ENCODE results near the gene SLC25A23. TPM values are rescaled to one million over a fixed set of nuclear protein-coding genes. Genes with fewer than 3 reads are reported as not detected.

The SLC25A23 gene
- total and polyA plus RNA-seq, 3 experiments from 2014 or later = 14.5 to 19.9 (median 14.8) TPM

- peaks cover 2 to 38% (median 5%) of the 10 kb centered on the region in 3 donors for H3K36me3 Mint-ChIP-seq
- Histone ChIP-seq H3K4me1 (ENCODE audit: insufficient read depth, low read length) (peaks cover 24% of the 10 kb centered on the region), H3K27ac (ENCODE audit: low read depth, low read length) (peak within 1 kb of the TSS; percentile 100), H3K9me3 (ENCODE audit: low read length) (no peaks in the 10 kb centered on the region), H3K36me3 (ENCODE audit: insufficient read depth, low read length) (peaks cover 14% of the 10 kb centered on the region), H3K4me3 (ENCODE audit: low read length) (peak within 1 kb of the TSS; percentile 84), H3K27me3 (ENCODE audit: insufficient read depth, low read length, poor library complexity, severe bottlenecking) (no peaks in the 10 kb centered on the region)
- H3K27me3 Mint-ChIP-seq = peaks cover 0 to 5% of the 10 kb centered on the region in 2 donors
- H3K4me1 Mint-ChIP-seq = peaks cover 23 to 29% (median 26%) of the 10 kb centered on the region in 3 donors
- H3K9me3 Mint-ChIP-seq = no peaks in the 10 kb centered on the region
- H3K27ac Mint-ChIP-seq = peak within 1 kb of the TSS; percentile 97 to 100 (median 99)
- POLR2A ChIA-PET = interaction anchor here (1.0 to 2.5 kb wide), 4 partner anchors 20 to 110 kb away, joined by 3 to 13 read pairs (median 4); partner anchors contain the start of genes ALKBH7, CLPP and KHSRP
- peak; percentile 92 to 99 (median 95) for DNase-seq
- peak within 1 kb of the TSS; percentile 93 to 98 (median 96) for H3K4me3 Mint-ChIP-seq
- CTCF ChIA-PET = interaction anchor here (0.8 to 1.8 kb wide), 3 partner anchors 17 to 175 kb away, joined by 3 to 5 read pairs (median 4); partner anchors contain the start of gene KHSRP
These were observed 66.3 kb downstream of the SLC25A23 start, which contains the start of gene GTF2F1 for GRCh38 chr19:6393074-6393982. Gene GTF2F1, minus strand, starts transcription at chr19:6393164. Its CDS starts 169 bp downstream, at chr19:6392995.

GRCh38 chr19:6392221-6393073 lies 67.1 kb downstream of the SLC25A23 start:
- POLR2A ChIA-PET = interaction anchor here (0.6 to 2.5 kb wide), 5 partner anchors 19 to 124 kb away, joined by 3 to 13 read pairs (median 4); partner anchors contain the start of genes ALKBH7, CLPP and KHSRP
- peaks cover 22% of the 10 kb centered on the region for H3K36me3 ChIP-seq (ENCODE audit: insufficient read depth, low read length)
- H3K4me1 ChIP-seq (ENCODE audit: insufficient read depth, low read length) = peaks cover 24% of the 10 kb centered on the region
- H3K36me3 Mint-ChIP-seq = peaks cover 4 to 46% (median 5%) of the 10 kb centered on the region in 3 donors
- H3K27ac Mint-ChIP-seq = peak overlapping the region; percentile 97 to 100 (median 99)
- CTCF ChIA-PET = interaction anchor here (1.5 to 1.8 kb wide), 2 partner anchors 16 to 33 kb away, joined by 4 to 5 read pairs; partner anchors contain the start of gene KHSRP
- H3K9me3 Mint-ChIP-seq = no peaks in the 10 kb centered on the region
- DNase-seq = peak in 1 of 5 donors; percentile 12
- peak overlapping the region; percentile 84 for H3K4me3 ChIP-seq (ENCODE audit: low read length)
- peaks cover 25 to 31% (median 26%) of the 10 kb centered on the region in 3 donors for H3K4me1 Mint-ChIP-seq
- peak overlapping the region; percentile 100 for H3K27ac ChIP-seq (ENCODE audit: low read depth, low read length)
- no peaks in the 10 kb centered on the region for H3K27me3 ChIP-seq (ENCODE audit: insufficient read depth, low read length, poor library complexity, severe bottlenecking)
- no peaks in the 10 kb centered on the region for H3K9me3 ChIP-seq (ENCODE audit: low read length)
- H3K4me3 Mint-ChIP-seq = peak overlapping the region; percentile 93 to 98 (median 96)
- H3K27me3 Mint-ChIP-seq = peaks cover 0 to 5% of the 10 kb centered on the region in 2 donors

Other genes with a start within 250 kb of the SLC25A23 start
- gene MLLT1, start 179.8 kb downstream of the SLC25A23 start, total RNA-seq = 10 to 100 TPM; 63.9 to 64.2 TPM
- 2.5 TPM for gene MLLT1, start 179.8 kb downstream of the SLC25A23 start, polyA plus RNA-seq
- not detected for gene ACER1, start 126.2 kb downstream of the SLC25A23 start, total RNA-seq
- gene ACER1, start 126.2 kb downstream of the SLC25A23 start, polyA plus RNA-seq = 2.4 TPM
- gene CLPP, start 98.3 kb downstream of the SLC25A23 start, total RNA-seq = 100 to 1,000 TPM; 197 to 201 TPM
- 175 TPM for gene CLPP, start 98.3 kb downstream of the SLC25A23 start, polyA plus RNA-seq
- gene ALKBH7, start 87.0 kb downstream of the SLC25A23 start, total RNA-seq = 10 to 100 TPM; 25.5 to 34.3 TPM
- gene ALKBH7, start 87.0 kb downstream of the SLC25A23 start, polyA plus RNA-seq = 82.2 TPM
- gene PSPN, start 83.9 kb downstream of the SLC25A23 start, total RNA-seq = 1 to 10 TPM; 1.6 to 1.8 TPM
- 0.76 TPM for gene PSPN, start 83.9 kb downstream of the SLC25A23 start, polyA plus RNA-seq
- 10 to 100 TPM; 63.3 to 66.2 TPM for gene GTF2F1, start 66.6 kb downstream of the SLC25A23 start, total RNA-seq
- 25.2 TPM for gene GTF2F1, start 66.6 kb downstream of the SLC25A23 start, polyA plus RNA-seq
- gene KHSRP, start 35.0 kb downstream of the SLC25A23 start, total RNA-seq = 100 to 1,000 TPM; 456 to 459 TPM
- 22.0 TPM for gene KHSRP, start 35.0 kb downstream of the SLC25A23 start, polyA plus RNA-seq
- under 1 TPM; 0.28 to 0.33 TPM for gene SLC25A41, start 26.0 kb downstream of the SLC25A23 start, total RNA-seq
- not detected for gene SLC25A41, start 26.0 kb downstream of the SLC25A23 start, polyA plus RNA-seq
- 1 to 10 TPM in 1 of 2 experiments, under 1 TPM in 1; 0.88 to 1.8 TPM for gene CRB3, start 4.5 kb upstream of the SLC25A23 start, total RNA-seq
- 4.1 TPM for gene CRB3, start 4.5 kb upstream of the SLC25A23 start, polyA plus RNA-seq
- gene DENND1C, start 22.0 kb upstream of the SLC25A23 start, total RNA-seq = 10 to 100 TPM; 51.9 to 55.1 TPM
- 93.2 TPM for gene DENND1C, start 22.0 kb upstream of the SLC25A23 start, polyA plus RNA-seq
- gene TUBB4A, start 42.5 kb upstream of the SLC25A23 start, total RNA-seq = 1 to 10 TPM; 7.1 to 8.9 TPM
- 5.9 TPM for gene TUBB4A, start 42.5 kb upstream of the SLC25A23 start, polyA plus RNA-seq
- 10 to 100 TPM; 11.3 to 12.1 TPM for gene TNFSF9, start 71.2 kb upstream of the SLC25A23 start, total RNA-seq
- 4.5 TPM for gene TNFSF9, start 71.2 kb upstream of the SLC25A23 start, polyA plus RNA-seq
- gene CD70, start 131.4 kb upstream of the SLC25A23 start, total RNA-seq = 10 to 100 TPM; 63.1 to 70.0 TPM
- gene CD70, start 131.4 kb upstream of the SLC25A23 start, polyA plus RNA-seq = 4.0 TPM
- gene TNFSF14, start 210.4 kb upstream of the SLC25A23 start, total RNA-seq = 100 to 1,000 TPM; 111 to 116 TPM
- gene TNFSF14, start 210.4 kb upstream of the SLC25A23 start, polyA plus RNA-seq = 30.7 TPM